ENCODE measurements around the gene TBC1D3B. TPM values are rescaled to one million over a fixed set of nuclear protein-coding genes. Genes with fewer than 3 reads are reported as not detected.
"Not testable (repeated sequence)": the region's sequence is repeated elsewhere in the genome, so short reads cannot be mapped to it uniquely, and the experiment has no call there.

Gene TBC1D3B
- total and polyA plus RNA-seq, 4 donors = 1.2 to 32.5 (median 9.1) TPM

- H3K4me1 ChIP-seq (ENCODE audit: control insufficient read depth, insufficient read depth, low read length) = no peaks in the 10 kb centered on the region
- H3K4me3 ChIP-seq (ENCODE audit: low read depth, low read length) = no peak overlapping the region
- 69% methylated on average over 4 of the region's 4 CpGs for WGBS (ENCODE audit: insufficient coverage)
- no peaks in the 10 kb centered on the region for H3K27me3 ChIP-seq (ENCODE audit: control insufficient read depth, insufficient read depth, low read length)
- H3K9me3 ChIP-seq (ENCODE audit: control insufficient read depth, insufficient read depth, low read length) = no peaks in the 10 kb centered on the region
- DNase-seq (ENCODE audit: low read depth in 4 of 6, low spot score in 6 of 6) = no peak
- H3K36me3 ChIP-seq (ENCODE audit: control insufficient read depth, insufficient read depth, low read length) = no peaks in the 10 kb centered on the region
- H3K27ac ChIP-seq (ENCODE audit: low read depth, low read length) = no peak overlapping the region
Observed at GRCh38 chr17:36212272-36212605, 35.8 kb upstream of the TBC1D3B start.

GRCh38 chr17:36211484-36212271, 35.2 kb upstream of the TBC1D3B start:
- H3K27me3 ChIP-seq (ENCODE audit: control insufficient read depth, insufficient read depth, low read length); H3K36me3 ChIP-seq (ENCODE audit: control insufficient read depth, insufficient read depth, low read length); DNase-seq (ENCODE audit: low read depth in 4 of 6, low spot score in 6 of 6); H3K4me1 ChIP-seq (ENCODE audit: control insufficient read depth, insufficient read depth, low read length); H3K27ac ChIP-seq (ENCODE audit: low read depth, low read length); H3K4me3 ChIP-seq (ENCODE audit: low read depth, low read length); H3K9me3 ChIP-seq (ENCODE audit: control insufficient read depth, insufficient read depth, low read length): not testable (repeated sequence)
- 35% methylated on average over 4 of the region's 10 CpGs for WGBS (ENCODE audit: insufficient coverage)

- DNase-seq (ENCODE audit: low read depth in 4 of 6, low spot score in 6 of 6); H3K9me3 ChIP-seq (ENCODE audit: control insufficient read depth, insufficient read depth, low read length); H3K27me3 ChIP-seq (ENCODE audit: control insufficient read depth, insufficient read depth, low read length); H3K4me3 ChIP-seq (ENCODE audit: low read depth, low read length); H3K36me3 ChIP-seq (ENCODE audit: control insufficient read depth, insufficient read depth, low read length); H3K4me1 ChIP-seq (ENCODE audit: control insufficient read depth, insufficient read depth, low read length); H3K27ac ChIP-seq (ENCODE audit: low read depth, low read length): not testable (repeated sequence)
- 85% methylated on average over 5 of the region's 7 CpGs for WGBS (ENCODE audit: insufficient coverage)
Observed at GRCh38 chr17:36210439-36211211, 34.2 kb upstream of the TBC1D3B start, which contains the start of gene CCL4L2. Gene CCL4L2, plus strand, starts transcription at chr17:36211063.

- Histone ChIP-seq H3K27ac (ENCODE audit: low read depth, low read length) (no peak overlapping the region), H3K4me1 (ENCODE audit: control insufficient read depth, insufficient read depth, low read length) (no peaks in the 10 kb centered on the region), H3K4me3 (ENCODE audit: low read depth, low read length) (no peak overlapping the region), H3K36me3 (ENCODE audit: control insufficient read depth, insufficient read depth, low read length) (no peaks in the 10 kb centered on the region), H3K9me3 (ENCODE audit: control insufficient read depth, insufficient read depth, low read length) (no peaks in the 10 kb centered on the region), H3K27me3 (ENCODE audit: control insufficient read depth, insufficient read depth, low read length) (no peaks in the 10 kb centered on the region)
- DNase-seq (ENCODE audit: low read depth in 4 of 6, low spot score in 6 of 6) = no peak
Observed at GRCh38 chr17:36209575-36209974, 33.1 kb upstream of the TBC1D3B start.

- not testable (repeated sequence) for H3K9me3 ChIP-seq (ENCODE audit: control insufficient read depth, insufficient read depth, low read length); H3K36me3 ChIP-seq (ENCODE audit: control insufficient read depth, insufficient read depth, low read length); DNase-seq (ENCODE audit: low read depth in 4 of 6, low spot score in 6 of 6); H3K4me1 ChIP-seq (ENCODE audit: control insufficient read depth, insufficient read depth, low read length); H3K27me3 ChIP-seq (ENCODE audit: control insufficient read depth, insufficient read depth, low read length); H3K4me3 ChIP-seq (ENCODE audit: low read depth, low read length); H3K27ac ChIP-seq (ENCODE audit: low read depth, low read length)
- 85% methylated on average over 6 of the region's 6 CpGs for WGBS (ENCODE audit: insufficient coverage)
Observed at GRCh38 chr17:36207383-36207782, 30.9 kb upstream of the TBC1D3B start.

GRCh38 chr17:36206486-36206821, 30.0 kb upstream of the TBC1D3B start:
- 67% methylated on average over 1 of the region's 1 CpG for WGBS (ENCODE audit: insufficient coverage)
- not testable (repeated sequence) for H3K36me3 ChIP-seq (ENCODE audit: control insufficient read depth, insufficient read depth, low read length); H3K9me3 ChIP-seq (ENCODE audit: control insufficient read depth, insufficient read depth, low read length)

GRCh38 chr17:36205637-36206485, 29.4 kb upstream of the TBC1D3B start:
- no peaks in the 10 kb centered on the region for H3K36me3 ChIP-seq (ENCODE audit: control insufficient read depth, insufficient read depth, low read length)
- no peaks in the 10 kb centered on the region for H3K4me1 ChIP-seq (ENCODE audit: control insufficient read depth, insufficient read depth, low read length)
- H3K27ac ChIP-seq (ENCODE audit: low read depth, low read length) = no peak overlapping the region
- H3K9me3 ChIP-seq (ENCODE audit: control insufficient read depth, insufficient read depth, low read length) = no peaks in the 10 kb centered on the region
- WGBS (ENCODE audit: insufficient coverage) = 79% methylated on average over 3 of the region's 4 CpGs
- no peak overlapping the region for H3K4me3 ChIP-seq (ENCODE audit: low read depth, low read length)
- no peaks in the 10 kb centered on the region for H3K27me3 ChIP-seq (ENCODE audit: control insufficient read depth, insufficient read depth, low read length)
- no peak for DNase-seq (ENCODE audit: low read depth in 4 of 6, low spot score in 6 of 6)

More at GRCh38 chr17:36206486-36206821, 30.0 kb upstream of the TBC1D3B start:
- not testable (repeated sequence) for DNase-seq (ENCODE audit: low read depth in 4 of 6, low spot score in 6 of 6); H3K4me3 ChIP-seq (ENCODE audit: low read depth, low read length); H3K27me3 ChIP-seq (ENCODE audit: control insufficient read depth, insufficient read depth, low read length); H3K4me1 ChIP-seq (ENCODE audit: control insufficient read depth, insufficient read depth, low read length); H3K27ac ChIP-seq (ENCODE audit: low read depth, low read length)

- H3K4me1 ChIP-seq (ENCODE audit: control insufficient read depth, insufficient read depth, low read length) = no peaks in the 10 kb centered on the region
- H3K36me3 ChIP-seq (ENCODE audit: control insufficient read depth, insufficient read depth, low read length) = no peaks in the 10 kb centered on the region
- no peaks in the 10 kb centered on the region for H3K9me3 ChIP-seq (ENCODE audit: control insufficient read depth, insufficient read depth, low read length)
- H3K4me3 ChIP-seq (ENCODE audit: low read depth, low read length) = no peak overlapping the region
- no peak for DNase-seq (ENCODE audit: low read depth in 4 of 6, low spot score in 6 of 6)
- H3K27ac ChIP-seq (ENCODE audit: low read depth, low read length) = no peak overlapping the region
- 87% methylated on average over 3 of the region's 7 CpGs for WGBS (ENCODE audit: insufficient coverage)
- no peaks in the 10 kb centered on the region for H3K27me3 ChIP-seq (ENCODE audit: control insufficient read depth, insufficient read depth, low read length)
Observed at GRCh38 chr17:36204724-36205500, 28.5 kb upstream of the TBC1D3B start.

GRCh38 chr17:36203335-36203734, 26.9 kb upstream of the TBC1D3B start:
- no CpG with 5 or more reads among the region's 3 CpGs for WGBS (ENCODE audit: insufficient coverage)
- Histone ChIP-seq H3K27me3 (ENCODE audit: control insufficient read depth, insufficient read depth, low read length) (no peaks in the 10 kb centered on the region), H3K4me1 (ENCODE audit: control insufficient read depth, insufficient read depth, low read length) (no peaks in the 10 kb centered on the region), H3K36me3 (ENCODE audit: control insufficient read depth, insufficient read depth, low read length) (no peaks in the 10 kb centered on the region), H3K27ac (ENCODE audit: low read depth, low read length) (no peak overlapping the region), H3K4me3 (ENCODE audit: low read depth, low read length) (no peak overlapping the region), H3K9me3 (ENCODE audit: control insufficient read depth, insufficient read depth, low read length) (no peaks in the 10 kb centered on the region)
- no peak for DNase-seq (ENCODE audit: low read depth in 4 of 6, low spot score in 6 of 6)
